Neural cell (in vitro differentiated cells): Measurements from ENCODE around the gene SNCB. TPM values are rescaled to one million over a fixed set of nuclear protein-coding genes. Genes with fewer than 3 reads are reported as not detected.

ENCODE experiments used
- H2AFZ ChIP-seq: fragments of 200-600, 300-800 bp; sonication (generic), shearing (Covaris generic); 2 replicates; pipeline ENCODE4 v1.6.0; 2014; ENCODE audit warnings: low read depth, mild to moderate bottlenecking, antibody characterized with exemption, low read length, moderate library complexity
- H3F3A ChIP-seq: fragments of 200-600 bp; shearing (Covaris generic); 2 replicates; pipeline ENCODE4 v1.6.1; 2016; ENCODE audit warnings: mild to moderate bottlenecking, moderate library complexity, mixed read lengths, antibody characterized with exemption, low read length; ENCODE audit not compliant: insufficient read depth, poor library complexity, severe bottlenecking
- H3K27ac ChIP-seq: fragments of 200-600, 300-800 bp; sonication (generic), shearing (Covaris generic); 2 replicates; pipeline ENCODE4 v1.5.1; 2014; ENCODE audit warnings: mild to moderate bottlenecking, low read length, moderate library complexity
- H3K27me3 ChIP-seq: fragments of 300-800, 200-600 bp; sonication (generic), shearing (Covaris generic); 2 replicates; pipeline ENCODE4 v1.6.0; 2014; ENCODE audit warnings: mild to moderate bottlenecking, low read depth, low read length, moderate library complexity; ENCODE audit not compliant: insufficient read depth
- H3K36me3 ChIP-seq: fragments of 300-800, 200-600 bp; sonication (generic), shearing (Covaris generic); 2 replicates; pipeline ENCODE4 v1.5.1; 2014; ENCODE audit warnings: mild to moderate bottlenecking, antibody characterized with exemption, low read length, moderate library complexity; ENCODE audit not compliant: insufficient read depth
- H3K4me2 ChIP-seq: fragments of 300-800, 200-600 bp; sonication (generic), shearing (Covaris generic); 2 replicates; pipeline ENCODE4 v1.6.0; 2014; ENCODE audit warnings: mild to moderate bottlenecking, low read length
- H3K4me3 ChIP-seq: fragments of 300-800, 200-600 bp; sonication (generic), shearing (Covaris generic); 2 replicates; pipeline ENCODE4 v1.5.1; 2014; ENCODE audit warnings: mild to moderate bottlenecking, low read length, moderate library complexity
- H3K79me2 ChIP-seq: fragments of 200-600 bp; shearing (Covaris generic); replicated peaks from 2 replicates; pipeline ENCODE4 v1.6.0; 2014; ENCODE audit warnings: mild to moderate bottlenecking, low read length, moderate library complexity; ENCODE audit not compliant: insufficient read depth
- H3K9ac ChIP-seq: fragments of 300-800, 200-600 bp; sonication (generic), shearing (Covaris generic); 2 replicates; pipeline ENCODE4 v1.6.1; 2016; ENCODE audit warnings: mild to moderate bottlenecking, low read length, mixed read lengths
- H3K9me2 ChIP-seq: fragments of 200-600 bp; shearing (Covaris generic); 2 replicates; pipeline ENCODE4 v1.6.1; 2016; ENCODE audit warnings: mild to moderate bottlenecking, low read length, mixed read lengths; ENCODE audit not compliant: insufficient read depth
- H3K9me3 ChIP-seq: fragments of 200-600, 300-800 bp; sonication (generic), shearing (Covaris generic); 2 replicates; pipeline ENCODE4 v1.6.1; 2016; ENCODE audit warnings: mild to moderate bottlenecking, mixed run types, low read length, moderate library complexity, mixed read lengths
- H4K20me1 ChIP-seq: fragments of 200-600 bp; shearing (Covaris generic); 2 replicates; pipeline ENCODE4 v1.6.1; 2016; ENCODE audit warnings: mild to moderate bottlenecking, mixed run types; ENCODE audit not compliant: insufficient read depth
- EP300 ChIP-seq: fragments of 450-650 bp; conservative IDR thresholded peaks from 2 replicates; pipeline ENCODE4 v1.6.1; 2014; ENCODE audit warnings: antibody characterized with exemption, mild to moderate bottlenecking, moderate library complexity; ENCODE audit not compliant: poor library complexity, severe bottlenecking
- EZH2 ChIP-seq: fragments of 200-600, 300-800 bp; shearing (Covaris generic), sonication (generic); IDR thresholded peaks from 2 replicates; pipeline ENCODE4 v1.6.1; 2014; ENCODE audit warnings: antibody characterized with exemption, low read length, borderline replicate concordance, mild to moderate bottlenecking; ENCODE audit not compliant: insufficient read depth, poor library complexity, severe bottlenecking
- MXI1 ChIP-seq: fragments of 450-650 bp; conservative IDR thresholded peaks from 2 replicates; pipeline ENCODE4 v1.6.1; 2014; ENCODE audit warnings: antibody characterized with exemption, mild to moderate bottlenecking; ENCODE audit not compliant: poor library complexity, severe bottlenecking
- POLR2AphosphoS5 ChIP-seq: IDR thresholded peaks from 2 replicates; pipeline ENCODE4 v1.6.1; 2012
- RAD21 ChIP-seq: fragments of 450-650 bp; conservative IDR thresholded peaks from 2 replicates; pipeline ENCODE4 v1.6.1; 2014; ENCODE audit warnings: antibody characterized with exemption, mild to moderate bottlenecking, moderate library complexity
- SMC3 ChIP-seq: fragments of 450-650 bp; conservative IDR thresholded peaks from 2 replicates; pipeline ENCODE4 v1.6.1; 2014; ENCODE audit warnings: antibody characterized with exemption, mild to moderate bottlenecking, moderate library complexity; ENCODE audit not compliant: poor library complexity
- TAF1 ChIP-seq: IDR thresholded peaks from 2 replicates; pipeline ENCODE4 v1.6.1; 2012; ENCODE audit warnings: low read depth
- polyA plus RNA-seq: library from polyadenylated mRNA; depleted of rRNA; stranded (reverse); fragments of >200 nt; gene quantifications from 2 replicates; pipeline ENCODE4 v1.2.3, GENCODE V29; 2014
- TF ChIP-seq, protein P1 (sequence below): fragments of 450-650 bp; IDR thresholded peaks from 2 replicates; pipeline ENCODE4 v1.5.1; 2014; ENCODE audit warnings: antibody characterized with exemption, mild to moderate bottlenecking, moderate library complexity; ENCODE audit not compliant: poor library complexity, severe bottlenecking
- TF ChIP-seq, protein P2 (sequence below): IDR thresholded peaks from 2 replicates; pipeline ENCODE4 v1.6.1; 2012; ENCODE audit warnings: borderline replicate concordance

Gene SNCB
- polyA plus RNA-seq, 1 donor from 2014 or later, result 10.1 TPM

DNA sequence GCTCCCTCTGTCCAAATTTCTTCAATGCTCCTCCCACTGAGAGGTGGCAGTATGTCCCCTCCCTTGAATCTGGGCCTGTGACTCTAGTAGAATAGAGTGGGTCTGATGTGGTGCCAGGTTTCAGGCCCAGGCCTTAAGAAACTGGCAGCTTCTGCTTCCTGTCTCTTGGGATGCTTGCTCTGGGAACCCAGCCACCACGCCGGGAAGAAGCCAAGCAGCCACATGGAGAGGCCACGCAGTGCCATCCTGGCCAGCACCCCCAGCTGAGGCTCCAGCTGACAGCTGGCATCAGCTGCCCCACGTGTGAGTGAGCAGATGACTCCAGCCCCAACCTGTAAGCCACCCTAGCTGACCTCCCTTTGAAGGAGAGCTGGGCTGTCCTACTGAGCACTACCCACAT lies 9.6 kb upstream of the SNCB start:
- H3K27ac ChIP-seq, result no peak overlapping the region
- H3K9me2 ChIP-seq, result no peaks in the 10 kb centered on the region
- H2AFZ ChIP-seq, result no peak overlapping the region
- no peaks in the 10 kb centered on the region for H3K27me3 ChIP-seq
- H3K79me2 ChIP-seq, result no peaks in the 10 kb centered on the region
- no peaks in the 10 kb centered on the region for H3K36me3 ChIP-seq
- TF ChIP-seq MXI1, result no peak
- TF ChIP-seq, protein P1, sequence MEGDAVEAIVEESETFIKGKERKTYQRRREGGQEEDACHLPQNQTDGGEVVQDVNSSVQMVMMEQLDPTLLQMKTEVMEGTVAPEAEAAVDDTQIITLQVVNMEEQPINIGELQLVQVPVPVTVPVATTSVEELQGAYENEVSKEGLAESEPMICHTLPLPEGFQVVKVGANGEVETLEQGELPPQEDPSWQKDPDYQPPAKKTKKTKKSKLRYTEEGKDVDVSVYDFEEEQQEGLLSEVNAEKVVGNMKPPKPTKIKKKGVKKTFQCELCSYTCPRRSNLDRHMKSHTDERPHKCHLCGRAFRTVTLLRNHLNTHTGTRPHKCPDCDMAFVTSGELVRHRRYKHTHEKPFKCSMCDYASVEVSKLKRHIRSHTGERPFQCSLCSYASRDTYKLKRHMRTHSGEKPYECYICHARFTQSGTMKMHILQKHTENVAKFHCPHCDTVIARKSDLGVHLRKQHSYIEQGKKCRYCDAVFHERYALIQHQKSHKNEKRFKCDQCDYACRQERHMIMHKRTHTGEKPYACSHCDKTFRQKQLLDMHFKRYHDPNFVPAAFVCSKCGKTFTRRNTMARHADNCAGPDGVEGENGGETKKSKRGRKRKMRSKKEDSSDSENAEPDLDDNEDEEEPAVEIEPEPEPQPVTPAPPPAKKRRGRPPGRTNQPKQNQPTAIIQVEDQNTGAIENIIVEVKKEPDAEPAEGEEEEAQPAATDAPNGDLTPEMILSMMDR, result no peak
- TF ChIP-seq RAD21, result no peak
- TF ChIP-seq EZH2, result no peak
- TF ChIP-seq, protein P2, sequence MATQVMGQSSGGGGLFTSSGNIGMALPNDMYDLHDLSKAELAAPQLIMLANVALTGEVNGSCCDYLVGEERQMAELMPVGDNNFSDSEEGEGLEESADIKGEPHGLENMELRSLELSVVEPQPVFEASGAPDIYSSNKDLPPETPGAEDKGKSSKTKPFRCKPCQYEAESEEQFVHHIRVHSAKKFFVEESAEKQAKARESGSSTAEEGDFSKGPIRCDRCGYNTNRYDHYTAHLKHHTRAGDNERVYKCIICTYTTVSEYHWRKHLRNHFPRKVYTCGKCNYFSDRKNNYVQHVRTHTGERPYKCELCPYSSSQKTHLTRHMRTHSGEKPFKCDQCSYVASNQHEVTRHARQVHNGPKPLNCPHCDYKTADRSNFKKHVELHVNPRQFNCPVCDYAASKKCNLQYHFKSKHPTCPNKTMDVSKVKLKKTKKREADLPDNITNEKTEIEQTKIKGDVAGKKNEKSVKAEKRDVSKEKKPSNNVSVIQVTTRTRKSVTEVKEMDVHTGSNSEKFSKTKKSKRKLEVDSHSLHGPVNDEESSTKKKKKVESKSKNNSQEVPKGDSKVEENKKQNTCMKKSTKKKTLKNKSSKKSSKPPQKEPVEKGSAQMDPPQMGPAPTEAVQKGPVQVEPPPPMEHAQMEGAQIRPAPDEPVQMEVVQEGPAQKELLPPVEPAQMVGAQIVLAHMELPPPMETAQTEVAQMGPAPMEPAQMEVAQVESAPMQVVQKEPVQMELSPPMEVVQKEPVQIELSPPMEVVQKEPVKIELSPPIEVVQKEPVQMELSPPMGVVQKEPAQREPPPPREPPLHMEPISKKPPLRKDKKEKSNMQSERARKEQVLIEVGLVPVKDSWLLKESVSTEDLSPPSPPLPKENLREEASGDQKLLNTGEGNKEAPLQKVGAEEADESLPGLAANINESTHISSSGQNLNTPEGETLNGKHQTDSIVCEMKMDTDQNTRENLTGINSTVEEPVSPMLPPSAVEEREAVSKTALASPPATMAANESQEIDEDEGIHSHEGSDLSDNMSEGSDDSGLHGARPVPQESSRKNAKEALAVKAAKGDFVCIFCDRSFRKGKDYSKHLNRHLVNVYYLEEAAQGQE, result no peak
- no peak for TF ChIP-seq TAF1
- no peak for TF ChIP-seq EP300
- no peak for TF ChIP-seq SMC3
- TF ChIP-seq POLR2AphosphoS5, result no peak
- H3K4me2 ChIP-seq, result no peak overlapping the region
- H3K4me3 ChIP-seq, result no peak overlapping the region
- H3K9ac ChIP-seq, result no peak overlapping the region
- H4K20me1 ChIP-seq, result no peaks in the 10 kb centered on the region
- H3K9me3 ChIP-seq, result no peaks in the 10 kb centered on the region
- H3F3A ChIP-seq, result no peaks in the 10 kb centered on the region

DNA sequence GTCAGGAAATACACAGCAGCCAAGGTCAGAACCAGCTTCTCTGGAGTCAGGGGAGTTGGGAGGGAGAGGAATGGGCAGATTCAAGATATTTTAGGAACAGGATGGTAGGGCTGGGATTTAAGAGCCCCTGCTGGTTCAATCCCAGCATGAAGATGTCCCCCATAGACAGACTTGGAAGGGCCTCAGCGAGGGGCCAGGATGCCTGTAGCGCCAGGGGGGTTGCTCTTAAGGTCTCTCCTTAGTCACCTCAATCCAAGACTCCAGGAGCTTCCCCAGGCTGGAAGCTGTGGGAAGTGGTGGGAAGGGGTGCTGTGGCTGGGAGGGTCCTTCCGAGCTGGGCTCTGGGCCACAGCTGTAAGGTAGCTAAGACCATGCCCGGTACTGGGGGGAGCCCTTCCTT lies 8.9 kb upstream of the SNCB start:
- TF ChIP-seq RAD21, result no peak
- no peak for TF ChIP-seq EP300
- no peak for TF ChIP-seq TAF1
- TF ChIP-seq, protein P2, result no peak
- no peak for TF ChIP-seq MXI1
- TF ChIP-seq, protein P1, result no peak
- TF ChIP-seq EZH2, result no peak
- no peak for TF ChIP-seq SMC3
- no peak for TF ChIP-seq POLR2AphosphoS5
- Histone ChIP-seq H3K4me3 (no peak overlapping the region), H3K36me3 (no peaks in the 10 kb centered on the region), H3F3A (no peaks in the 10 kb centered on the region), H3K9me2 (no peaks in the 10 kb centered on the region), H3K79me2 (no peaks in the 10 kb centered on the region), H3K27me3 (no peaks in the 10 kb centered on the region), H3K27ac (no peak overlapping the region), H3K9me3 (no peaks in the 10 kb centered on the region), H3K9ac (no peak overlapping the region), H4K20me1 (no peaks in the 10 kb centered on the region), H2AFZ (no peak overlapping the region), H3K4me2 (no peak overlapping the region)
